T-helper 2 cell (primary cell): Measurements from ENCODE around the gene CARMIL1.

Source experiments
- DNase-seq, 5 experiments: peaks; one replicate each; pipeline versions ENCODE4 v3.0.0 to v3.0.0-alpha.2; 2012 to 2022

Gene CARMIL1

GRCh38 chr6:25630508-25631278 is 351.5 kb downstream of the CARMIL1 start:
- DNase-seq = no peak

GRCh38 chr6:25635886-25636317 is 356.7 kb downstream of the CARMIL1 start:
- DNase-seq = no peak

- DNase-seq = no peak
Measured at GRCh38 chr6:25637211-25637610, 358.0 kb downstream of the CARMIL1 start.

GRCh38 chr6:25637960-25638434 is 358.8 kb downstream of the CARMIL1 start:
- DNase-seq = no peak

- no peak for DNase-seq
Measured at GRCh38 chr6:25639653-25640052, 360.5 kb downstream of the CARMIL1 start.

- DNase-seq = no peak
Measured at GRCh38 chr6:25640446-25640845, 361.3 kb downstream of the CARMIL1 start.

- DNase-seq = no peak
Measured at GRCh38 chr6:25640891-25641290, 361.7 kb downstream of the CARMIL1 start.

- no peak for DNase-seq
Measured at GRCh38 chr6:25641377-25641776, 362.2 kb downstream of the CARMIL1 start.

GRCh38 chr6:25641940-25642666 is 362.9 kb downstream of the CARMIL1 start:
- DNase-seq = no peak

GRCh38 chr6:25642667-25643328 is 363.6 kb downstream of the CARMIL1 start:
- no peak for DNase-seq

- DNase-seq = no peak
Measured at GRCh38 chr6:25645916-25646315, 366.7 kb downstream of the CARMIL1 start.

- no peak for DNase-seq
Measured at GRCh38 chr6:25649611-25650010, 370.4 kb downstream of the CARMIL1 start.

GRCh38 chr6:25652007-25652515 is 372.9 kb downstream of the CARMIL1 start, which contains the start of gene SCGN:
Gene SCGN, plus strand, starts transcription at chr6:25652215. Its CDS starts 189 bp downstream, at chr6:25652404.
- peak in 1 of 5 experiments; percentile 57 for DNase-seq

- no peak for DNase-seq
Measured at GRCh38 chr6:25655723-25656122, 376.5 kb downstream of the CARMIL1 start.

GRCh38 chr6:25659633-25660368 is 380.6 kb downstream of the CARMIL1 start:
- no peak for DNase-seq

GRCh38 chr6:25660512-25660911 is 381.3 kb downstream of the CARMIL1 start:
- DNase-seq = peak in 1 of 5 experiments; percentile 36

GRCh38 chr6:25661129-25661779 is 382.1 kb downstream of the CARMIL1 start:
- no peak for DNase-seq

GRCh38 chr6:25665455-25665854 is 386.3 kb downstream of the CARMIL1 start:
- no peak for DNase-seq

GRCh38 chr6:25669413-25669812 is 390.2 kb downstream of the CARMIL1 start:
- no peak for DNase-seq
